GM10266 (cell line): ENCODE data around the gene BCAS3.

Source experiments
- DNase-seq: peaks from one replicate; pipeline ENCODE4 v3.0.0; 2012; ENCODE audit errors: extremely low spot score
- CTCF ChIP-seq: IDR thresholded peaks from 2 replicates; pipeline ENCODE4 v1.5.1; 2012; ENCODE audit warnings: mild to moderate bottlenecking, low read depth; ENCODE audit not compliant: control insufficient read depth, insufficient read depth; ENCODE audit errors: missing control alignments

The BCAS3 gene

DNA sequence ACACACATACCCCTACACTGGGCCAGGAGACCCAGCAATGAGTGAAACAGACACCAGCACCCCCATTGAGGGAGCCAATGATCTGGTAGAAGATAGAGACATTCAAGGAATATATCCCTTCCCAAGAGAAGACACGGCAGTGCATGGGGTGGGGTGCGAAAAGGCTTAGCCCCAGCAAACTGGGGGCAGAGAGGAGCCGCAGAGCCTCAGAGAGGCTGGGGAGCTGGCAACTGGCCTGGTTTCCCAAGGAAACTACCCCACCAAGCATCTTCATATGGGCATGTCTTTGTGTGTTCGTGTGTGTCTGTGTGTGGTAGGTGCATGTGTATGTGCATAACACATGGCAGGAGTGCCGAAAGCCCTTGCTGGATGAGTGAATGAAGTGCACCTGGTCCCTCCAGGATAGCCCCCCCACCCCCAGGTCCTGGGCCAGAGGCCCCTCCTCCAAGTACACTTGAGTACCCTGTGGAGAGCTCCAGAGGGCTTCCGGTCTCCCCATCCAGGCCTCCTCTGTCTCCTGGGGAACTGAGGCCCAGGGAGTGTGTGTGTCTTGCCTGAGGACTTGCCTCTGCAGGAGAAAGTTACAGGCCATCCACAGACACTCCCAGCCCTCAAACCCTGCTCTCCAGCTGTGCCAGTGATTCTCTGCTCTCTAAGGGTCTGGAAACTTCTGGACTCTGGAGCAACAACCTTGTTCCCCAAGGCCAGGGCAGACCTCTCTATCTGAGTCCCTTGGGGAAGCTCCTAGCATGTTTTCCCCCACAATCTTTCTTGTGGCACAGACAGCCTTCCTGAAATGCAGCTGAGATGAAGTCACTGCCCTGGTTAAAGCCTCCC, 737.9 kb downstream of the BCAS3 start:
- no peak for TF ChIP-seq CTCF
- no peak for DNase-seq

- no peak for TF ChIP-seq CTCF
- no peak for DNase-seq
Observed at GRCh38 chr17:61416211-61416539, 738.5 kb downstream of the BCAS3 start.

GRCh38 chr17:61416540-61417363, 739.1 kb downstream of the BCAS3 start:
- DNase-seq = peak; percentile 84
- TF ChIP-seq CTCF = peak; percentile 91

GRCh38 chr17:61418449-61418848, 740.8 kb downstream of the BCAS3 start:
- no peak for DNase-seq
- TF ChIP-seq CTCF = no peak

DNA sequence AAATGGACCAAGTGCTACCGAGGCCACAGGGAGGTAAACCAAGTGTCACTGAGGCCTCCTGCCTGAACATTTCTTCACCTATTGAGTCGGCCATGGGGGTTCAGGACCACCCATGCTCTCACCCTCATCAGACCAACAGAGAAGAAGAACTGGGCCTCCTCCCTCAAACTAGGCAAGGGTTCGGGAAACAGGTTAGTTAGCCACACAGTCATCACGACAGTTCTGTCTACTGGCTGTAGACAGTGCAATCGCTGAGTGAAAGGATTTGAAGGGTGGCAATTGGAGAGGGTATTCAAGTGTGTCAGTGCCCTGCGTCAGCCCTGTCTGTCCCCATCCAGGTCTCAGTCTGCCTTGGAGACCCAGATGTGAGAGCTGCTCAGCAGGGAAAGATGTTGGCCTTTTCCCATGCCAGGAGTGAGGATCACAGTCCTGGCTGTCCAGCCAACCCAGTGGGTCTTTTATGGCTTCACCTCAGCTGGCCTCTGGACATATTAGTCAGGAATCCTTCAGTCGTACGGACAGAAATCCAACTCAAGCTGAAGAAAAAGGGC, 741.9 kb downstream of the BCAS3 start:
- TF ChIP-seq CTCF = no peak
- no peak for DNase-seq

DNA sequence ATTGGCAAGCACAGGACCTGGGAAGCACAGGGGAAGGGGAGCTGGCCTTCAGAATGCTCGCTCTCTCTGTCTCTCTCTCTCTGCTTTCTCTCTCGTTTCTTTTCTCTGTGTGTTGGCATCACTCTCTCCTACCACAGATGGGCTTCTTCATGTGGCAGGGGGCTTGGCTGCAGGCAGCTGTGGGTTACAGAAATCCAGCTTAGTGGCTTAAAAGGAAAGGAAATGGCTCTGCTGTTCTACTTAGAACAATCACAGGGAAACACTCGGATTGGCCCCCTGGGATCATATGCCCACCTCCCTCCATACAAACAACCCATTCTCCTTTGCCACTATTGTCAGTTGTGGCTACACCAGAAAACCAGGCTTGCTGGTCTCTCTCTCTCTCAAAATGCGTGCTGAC, 742.4 kb downstream of the BCAS3 start:
- no peak for DNase-seq
- no peak for TF ChIP-seq CTCF

DNA sequence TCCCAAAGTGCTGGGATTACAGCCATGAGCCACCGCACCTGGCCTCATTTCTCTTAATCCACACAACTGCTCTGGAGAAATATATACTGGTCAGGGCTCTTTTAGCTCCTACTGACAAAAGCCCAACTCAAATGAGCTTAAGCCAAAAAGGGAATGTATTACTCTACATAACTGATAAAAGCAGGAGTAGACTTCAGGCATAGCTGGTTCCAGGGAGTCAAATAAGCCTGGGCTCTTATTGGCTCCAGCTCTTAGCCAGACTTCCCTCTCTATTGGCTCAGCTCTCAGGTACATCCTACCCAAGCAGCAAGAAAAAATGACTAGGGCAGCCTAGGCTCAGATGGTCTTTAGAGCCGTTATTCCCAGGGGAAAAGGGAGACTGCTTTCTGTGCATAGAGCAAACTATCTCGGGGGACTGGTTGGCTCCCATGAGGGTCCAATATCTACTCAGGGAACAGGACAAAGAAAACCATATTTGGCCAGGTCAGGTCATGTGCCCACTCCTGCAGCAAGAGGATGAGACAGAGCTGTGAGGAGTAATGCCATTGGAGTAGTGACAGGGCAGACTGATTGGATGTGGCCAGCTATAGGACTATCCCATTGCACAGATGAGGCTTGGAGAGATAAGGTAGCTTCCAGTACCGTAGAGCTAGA, 743.2 kb downstream of the BCAS3 start:
- no peak for DNase-seq
- TF ChIP-seq CTCF = no peak
